ENCODE measurements around the gene ZC3H10. TPM values are rescaled to one million over a fixed set of nuclear protein-coding genes. Genes with fewer than 3 reads are reported as not detected.

ZC3H10 gene
- total RNA-seq, 2 experiments from 2014 or later, result 12.6 to 16.5 TPM

DNA sequence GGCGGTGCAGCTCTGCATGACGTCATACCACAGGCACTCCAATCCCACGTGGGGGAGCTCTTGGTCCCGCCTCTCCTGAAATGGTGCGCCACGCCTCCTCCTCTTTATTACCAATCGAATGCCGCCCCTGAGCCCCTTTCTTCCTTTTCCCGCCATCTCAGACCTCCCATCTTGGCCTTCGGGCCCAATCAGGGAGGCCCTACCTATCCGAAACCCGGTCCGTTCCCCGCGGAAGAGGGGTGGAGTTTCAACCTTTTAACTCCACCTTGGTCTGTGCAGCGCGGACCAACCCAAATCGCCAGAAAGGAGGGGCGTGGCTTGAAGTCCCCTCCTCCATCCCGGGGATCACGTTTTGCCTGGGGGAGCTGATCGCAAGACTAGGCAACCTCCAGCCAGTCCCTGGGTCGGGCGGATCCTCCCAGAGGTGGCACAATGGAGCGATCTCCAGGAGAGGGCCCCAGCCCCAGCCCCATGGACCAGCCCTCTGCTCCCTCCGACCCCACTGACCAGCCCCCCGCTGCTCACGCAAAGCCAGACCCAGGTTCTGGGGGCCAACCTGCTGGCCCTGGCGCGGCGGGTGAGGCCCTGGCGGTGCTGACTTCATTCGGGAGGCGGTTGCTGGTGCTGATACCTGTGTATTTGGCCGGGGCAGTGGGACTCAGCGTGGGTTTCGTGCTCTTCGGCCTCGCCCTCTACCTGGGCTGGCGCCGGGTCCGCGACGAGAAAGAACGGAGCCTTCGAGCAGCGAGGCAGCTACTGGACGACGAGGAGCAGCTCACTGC is 10.0 kb downstream of the ZC3H10 start, which contains the start of gene ESYT1:
TSS of gene ESYT1 (plus strand) at position 380 of the 782 bp plus-strand sequence. CDS start at position 433, 53 bp downstream.
- Histone ChIP-seq H2AFZ (ENCODE audit: low read length) (peak within 1 kb of the TSS; percentile 31; the same call in 1 of the 2 replicates), H3K4me1 (ENCODE audit: insufficient read depth, low read length, poor library complexity, severe bottlenecking) (peaks cover 48% of the 10 kb centered on the region), H3K4me3 (ENCODE audit: low read depth, low read length, poor library complexity, severe bottlenecking) (peak within 1 kb of the TSS; percentile 83), H3K27ac (ENCODE audit: low read depth, low read length, poor library complexity, severe bottlenecking) (peak within 1 kb of the TSS; percentile 96), H3K9me2 (ENCODE audit: insufficient read depth, low read length) (no peaks in the 10 kb centered on the region), H3K79me2 (ENCODE audit: insufficient read depth, low read depth, low read length) (peaks cover 18% of the 10 kb centered on the region; the same call in 1 of the 2 replicates), H3K9me3 (ENCODE audit: low read length) (0 out of 2 replicates have a peak, but pooled peaks cover 10% of the 10 kb centered on the region), H4K20me1 (ENCODE audit: insufficient read depth, low read length) (no peaks in the 10 kb centered on the region), H3K36me3 (ENCODE audit: insufficient read depth, low read length) (peaks cover 32% of the 10 kb centered on the region), H3K4me2 (ENCODE audit: low read length) (peak within 1 kb of the TSS; percentile 92)
- intact Hi-C loops (cut with micrococcal nuclease; ENCODE audit: unreplicated experiment), result loop anchor here (5.0 kb wide), 1 partner anchor 319 kb away; the partner anchor contains the start of gene TIMELESS
- no peak for TF ChIP-seq EZH2phosphoT487 (IDR thresholded peaks at IDR 0.05; ENCODE audit: borderline replicate concordance, low read depth, low read length)
- TF ChIP-seq, protein P1, sequence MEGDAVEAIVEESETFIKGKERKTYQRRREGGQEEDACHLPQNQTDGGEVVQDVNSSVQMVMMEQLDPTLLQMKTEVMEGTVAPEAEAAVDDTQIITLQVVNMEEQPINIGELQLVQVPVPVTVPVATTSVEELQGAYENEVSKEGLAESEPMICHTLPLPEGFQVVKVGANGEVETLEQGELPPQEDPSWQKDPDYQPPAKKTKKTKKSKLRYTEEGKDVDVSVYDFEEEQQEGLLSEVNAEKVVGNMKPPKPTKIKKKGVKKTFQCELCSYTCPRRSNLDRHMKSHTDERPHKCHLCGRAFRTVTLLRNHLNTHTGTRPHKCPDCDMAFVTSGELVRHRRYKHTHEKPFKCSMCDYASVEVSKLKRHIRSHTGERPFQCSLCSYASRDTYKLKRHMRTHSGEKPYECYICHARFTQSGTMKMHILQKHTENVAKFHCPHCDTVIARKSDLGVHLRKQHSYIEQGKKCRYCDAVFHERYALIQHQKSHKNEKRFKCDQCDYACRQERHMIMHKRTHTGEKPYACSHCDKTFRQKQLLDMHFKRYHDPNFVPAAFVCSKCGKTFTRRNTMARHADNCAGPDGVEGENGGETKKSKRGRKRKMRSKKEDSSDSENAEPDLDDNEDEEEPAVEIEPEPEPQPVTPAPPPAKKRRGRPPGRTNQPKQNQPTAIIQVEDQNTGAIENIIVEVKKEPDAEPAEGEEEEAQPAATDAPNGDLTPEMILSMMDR (conservative IDR thresholded peaks at IDR 0.05; ENCODE audit: low read length), result no peak
- BruUV-seq (replicated peaks), result TSS peak; percentile 33
- ChIA-PET POLR2A (interaction anchor here (0.9 to 3.8 kb wide), 14 partner anchors 10 to 389 kb away, joined by 3 to 32 read pairs (median 4); partner anchors contain the start of genes MYL6, MYL6B, PA2G4 and RPL41), CTCF (ENCODE audit: unreplicated experiment) (interaction anchor here (0.6 to 1.5 kb wide), 5 partner anchors 8 to 232 kb away, joined by 3 to 5 read pairs (median 3); partner anchors contain the start of genes RNF41, STAT2 and ZC3H10)
- peak; percentile 100 for DNase-seq (ENCODE audit: low spot score)

DNA sequence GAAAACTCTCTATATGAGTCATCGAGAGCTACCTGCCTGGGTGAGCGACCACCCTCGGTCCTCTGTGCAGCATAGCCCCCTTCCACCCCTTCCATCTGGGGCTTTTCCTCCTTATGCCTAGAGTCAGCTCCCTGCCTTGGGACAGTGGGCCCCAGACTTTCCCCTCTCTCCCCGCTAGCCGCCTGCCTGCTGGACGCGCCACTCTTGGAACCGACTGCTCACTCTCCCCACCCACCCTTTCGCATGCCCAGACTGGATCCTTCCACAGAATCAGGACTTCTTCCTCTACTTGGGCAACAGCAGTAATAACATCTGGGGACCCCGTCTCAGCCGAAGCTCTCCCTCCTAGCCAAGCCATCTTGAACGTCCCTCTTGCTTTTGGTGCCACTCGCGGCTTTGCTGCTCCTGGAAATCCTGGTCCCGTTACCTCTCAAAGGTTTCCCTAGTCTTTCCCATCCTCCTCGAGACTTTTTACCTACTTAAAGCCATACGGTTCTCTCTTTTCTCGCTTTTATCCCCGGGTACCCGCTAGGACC is 10.7 kb downstream of the ZC3H10 start:
- peak overlapping the region; percentile 62 for H3K27ac ChIP-seq (ENCODE audit: low read depth, low read length, poor library complexity, severe bottlenecking)
- intact Hi-C loops (cut with micrococcal nuclease; ENCODE audit: unreplicated experiment), result loop anchor here (5.0 kb wide), 1 partner anchor 319 kb away; the partner anchor contains the start of gene TIMELESS
- CTCF ChIA-PET (ENCODE audit: unreplicated experiment), result interaction anchor here (0.6 kb wide), 1 partner anchor 232 kb away, joined by 4 read pairs; the partner anchor contains the start of gene STAT2
- H4K20me1 ChIP-seq (ENCODE audit: insufficient read depth, low read length), result no peaks in the 10 kb centered on the region
- H2AFZ ChIP-seq (ENCODE audit: low read length), result no peak overlapping the region
- no TSS peak for BruUV-seq (replicated peaks)
- POLR2A ChIA-PET, result interaction anchor here (0.9 to 3.8 kb wide), 11 partner anchors 11 to 390 kb away, joined by 3 to 32 read pairs (median 4); partner anchors contain the start of genes MYL6, MYL6B, PA2G4 and RPL41
- TF ChIP-seq, protein P1 (conservative IDR thresholded peaks at IDR 0.05; ENCODE audit: low read length), result no peak
- no peak for TF ChIP-seq EZH2phosphoT487 (IDR thresholded peaks at IDR 0.05; ENCODE audit: borderline replicate concordance, low read depth, low read length)
- H3K4me3 ChIP-seq (ENCODE audit: low read depth, low read length, poor library complexity, severe bottlenecking), result peak overlapping the region; percentile 83
- peaks cover 38% of the 10 kb centered on the region for H3K36me3 ChIP-seq (ENCODE audit: insufficient read depth, low read length)
- H3K4me2 ChIP-seq (ENCODE audit: low read length), result peak overlapping the region; percentile 86
- no peak for DNase-seq (ENCODE audit: low spot score)
- peaks cover 18% of the 10 kb centered on the region; the same call in 1 of the 2 replicates for H3K79me2 ChIP-seq (ENCODE audit: insufficient read depth, low read depth, low read length)
- no peaks in the 10 kb centered on the region for H3K9me2 ChIP-seq (ENCODE audit: insufficient read depth, low read length)
- 0 out of 2 replicates have a peak, but pooled peaks cover 10% of the 10 kb centered on the region for H3K9me3 ChIP-seq (ENCODE audit: low read length)
- H3K4me1 ChIP-seq (ENCODE audit: insufficient read depth, low read length, poor library complexity, severe bottlenecking), result peaks cover 48% of the 10 kb centered on the region

All from OCI-LY7 (cell line).